Right lung (tissue), 5 donors: ENCODE measurements around the gene REXO5. TPM values are rescaled to one million over a fixed set of nuclear protein-coding genes. Genes with fewer than 3 reads are reported as not detected.

Experiments used
- polyA plus RNA-seq, 5 donors: library from polyadenylated mRNA; unstranded; fragments of 120-200 nt; gene quantifications; one replicate each; pipeline versions ENCODE4 v1.2.1 to v1.2.3, GENCODE V29; 2013; ENCODE audit warnings: inconsistent platforms in 1 of 5, low replicate concordance in 1 of 5; ENCODE audit not compliant: insufficient read length in 5 of 5, insufficient read depth in 1 of 5

REXO5 gene
- polyA plus RNA-seq, 5 donors = 8.1 to 14.3 (median 11.5) TPM

Other genes with a start within 250 kb of the REXO5 start
- 1 to 10 TPM in 3 of 5 donors, under 1 TPM in 2; 0.32 to 1.9 (median 1.0) TPM for gene ACSM2B, start 230.2 kb upstream of the REXO5 start, polyA plus RNA-seq
- 1 to 10 TPM in 2 of 5 donors, under 1 TPM in 3; 0.82 to 1.6 (median 0.97) TPM for gene ACSM1, start 108.8 kb upstream of the REXO5 start, polyA plus RNA-seq
- 10 to 100 TPM; 59.5 to 86.0 (median 79.9) TPM for gene THUMPD1, start 64.7 kb upstream of the REXO5 start, polyA plus RNA-seq
- 10 to 100 TPM; 49.6 to 73.2 (median 65.9) TPM for gene ACSM3, start 42.5 kb upstream of the REXO5 start, polyA plus RNA-seq
- gene ERI2, start 55 bp upstream of the REXO5 start, polyA plus RNA-seq = 10 to 100 TPM; 23.3 to 47.9 (median 37.4) TPM
- 10 to 100 TPM in 1 of 5 donors, 1 to 10 TPM in 4; 7.2 to 10.2 (median 7.9) TPM for gene DCUN1D3, start 93.8 kb downstream of the REXO5 start, polyA plus RNA-seq
- gene LYRM1, start 94.2 kb downstream of the REXO5 start, polyA plus RNA-seq = 10 to 100 TPM; 25.5 to 33.4 (median 30.2) TPM